ENCODE data around the gene KLHDC8A.

KLHDC8A gene

GRCh38 chr1:205343431-205344065 is 13.2 kb downstream of the KLHDC8A start:
- no peak overlapping the region for H3K4me3 ChIP-seq (ENCODE audit: low read depth, low read length)
- DNase-seq (ENCODE audit: low read depth): no peak
- TF ChIP-seq CTCF (IDR thresholded peaks at IDR 0.05; ENCODE audit: low read depth, low read length, missing control alignments): peak; percentile 8

GRCh38 chr1:205342986-205343385 is 13.7 kb downstream of the KLHDC8A start:
- TF ChIP-seq CTCF (IDR thresholded peaks at IDR 0.05; ENCODE audit: low read depth, low read length, missing control alignments): no peak
- no peak for DNase-seq (ENCODE audit: low read depth)
- H3K4me3 ChIP-seq (ENCODE audit: low read depth, low read length): no peak overlapping the region

- no peak for TF ChIP-seq CTCF (IDR thresholded peaks at IDR 0.05; ENCODE audit: low read depth, low read length, missing control alignments)
- no peak overlapping the region for H3K4me3 ChIP-seq (ENCODE audit: low read depth, low read length)
- no peak for DNase-seq (ENCODE audit: low read depth)
These were observed 16.0 kb downstream of the KLHDC8A start for GRCh38 chr1:205340676-205341075.

- no peak overlapping the region for H3K4me3 ChIP-seq (ENCODE audit: low read depth, low read length)
- TF ChIP-seq CTCF (IDR thresholded peaks at IDR 0.05; ENCODE audit: low read depth, low read length, missing control alignments): no peak
- DNase-seq (ENCODE audit: low read depth): no peak
These were observed 17.0 kb downstream of the KLHDC8A start for GRCh38 chr1:205339717-205340116.

- DNase-seq (ENCODE audit: low read depth): no peak
- no peak for TF ChIP-seq CTCF (IDR thresholded peaks at IDR 0.05; ENCODE audit: low read depth, low read length, missing control alignments)
- H3K4me3 ChIP-seq (ENCODE audit: low read depth, low read length): no peak overlapping the region
These were observed 17.5 kb downstream of the KLHDC8A start for GRCh38 chr1:205339197-205339702.

DNA sequence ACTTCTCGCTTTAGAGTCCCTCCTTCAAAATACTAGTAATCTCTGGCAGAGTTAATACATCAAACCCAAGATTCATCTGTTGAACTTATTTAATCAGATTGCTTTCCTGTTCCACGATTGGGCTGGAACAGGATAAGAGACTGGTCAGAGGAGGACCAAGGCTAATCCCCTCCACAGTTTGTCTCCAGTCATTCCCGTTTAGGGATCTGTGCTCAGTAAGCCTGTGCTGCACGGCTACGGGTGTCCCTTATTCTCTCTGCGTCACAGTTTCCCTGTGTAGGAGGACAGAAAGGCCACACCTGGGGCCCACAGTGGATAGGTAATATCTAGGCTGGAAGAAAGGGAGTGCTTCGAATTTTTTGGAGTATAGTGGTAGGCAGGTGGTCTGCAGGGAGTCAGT is 18.7 kb downstream of the KLHDC8A start:
- DNase-seq (ENCODE audit: low read depth): no peak
- H3K4me3 ChIP-seq (ENCODE audit: low read depth, low read length): no peak overlapping the region
- TF ChIP-seq CTCF (IDR thresholded peaks at IDR 0.05; ENCODE audit: low read depth, low read length, missing control alignments): no peak

- DNase-seq (ENCODE audit: low read depth): no peak
- TF ChIP-seq CTCF (IDR thresholded peaks at IDR 0.05; ENCODE audit: low read depth, low read length, missing control alignments): no peak
- no peak overlapping the region for H3K4me3 ChIP-seq (ENCODE audit: low read depth, low read length)
These were observed 19.2 kb downstream of the KLHDC8A start for GRCh38 chr1:205337481-205337880.
